ENCODE results near the gene NAPA.

GRCh38 chr19:47470447-47471195 lies 44.2 kb downstream of the NAPA start:
- no peak for TF ChIP-seq CTCF (IDR thresholded peaks at IDR 0.05 in 4 of 5, conservative IDR thresholded peaks at IDR 0.05 in 1 of 5)
- TF ChIP-seq POLR2A (IDR thresholded peaks at IDR 0.05) = no peak
